ENCODE results near the gene RIPK4.

The RIPK4 gene

DNA sequence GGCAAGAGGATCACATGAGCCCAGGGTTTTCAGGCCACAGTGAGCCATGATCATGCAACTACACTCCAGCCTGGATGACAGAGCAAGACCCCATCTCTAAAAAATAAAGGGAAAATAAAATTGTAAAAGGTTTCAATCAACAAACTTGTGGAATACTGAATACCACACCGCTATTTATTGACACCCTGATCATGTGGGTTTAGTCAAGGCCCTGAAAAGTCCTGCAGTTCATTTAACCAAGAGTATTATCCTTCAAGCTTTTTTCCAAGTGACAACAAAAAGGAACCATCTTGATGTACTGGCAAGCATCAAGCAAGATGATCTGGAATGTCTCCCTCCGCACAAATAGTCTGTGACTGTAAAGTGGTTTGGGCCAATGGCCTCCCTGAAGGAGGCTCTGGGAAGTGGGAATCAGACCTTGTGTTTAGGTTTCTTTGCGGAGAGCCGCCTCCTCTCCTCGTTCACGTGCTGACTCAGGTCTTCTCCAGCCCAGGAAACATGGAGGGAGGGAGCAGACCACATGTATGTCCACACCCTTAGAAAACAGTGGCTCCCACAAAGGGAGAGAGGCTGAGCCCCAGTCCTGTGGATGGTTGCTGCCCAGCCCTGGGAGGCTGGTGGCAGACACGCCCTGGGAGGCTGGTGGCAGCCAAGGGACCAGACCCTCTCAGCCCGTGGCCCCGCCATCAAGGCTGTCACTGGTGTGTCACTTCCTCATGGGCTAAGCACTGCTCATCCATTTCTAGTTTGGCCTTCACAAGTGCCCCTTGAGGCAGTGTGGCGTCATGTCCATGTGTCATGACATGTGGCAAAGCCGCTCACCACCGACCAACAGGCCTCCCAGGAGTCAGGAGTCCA lies 56.7 kb downstream of the RIPK4 start:
- no peak for DNase-seq (ENCODE audit: low read depth)
- TF ChIP-seq, protein P1, sequence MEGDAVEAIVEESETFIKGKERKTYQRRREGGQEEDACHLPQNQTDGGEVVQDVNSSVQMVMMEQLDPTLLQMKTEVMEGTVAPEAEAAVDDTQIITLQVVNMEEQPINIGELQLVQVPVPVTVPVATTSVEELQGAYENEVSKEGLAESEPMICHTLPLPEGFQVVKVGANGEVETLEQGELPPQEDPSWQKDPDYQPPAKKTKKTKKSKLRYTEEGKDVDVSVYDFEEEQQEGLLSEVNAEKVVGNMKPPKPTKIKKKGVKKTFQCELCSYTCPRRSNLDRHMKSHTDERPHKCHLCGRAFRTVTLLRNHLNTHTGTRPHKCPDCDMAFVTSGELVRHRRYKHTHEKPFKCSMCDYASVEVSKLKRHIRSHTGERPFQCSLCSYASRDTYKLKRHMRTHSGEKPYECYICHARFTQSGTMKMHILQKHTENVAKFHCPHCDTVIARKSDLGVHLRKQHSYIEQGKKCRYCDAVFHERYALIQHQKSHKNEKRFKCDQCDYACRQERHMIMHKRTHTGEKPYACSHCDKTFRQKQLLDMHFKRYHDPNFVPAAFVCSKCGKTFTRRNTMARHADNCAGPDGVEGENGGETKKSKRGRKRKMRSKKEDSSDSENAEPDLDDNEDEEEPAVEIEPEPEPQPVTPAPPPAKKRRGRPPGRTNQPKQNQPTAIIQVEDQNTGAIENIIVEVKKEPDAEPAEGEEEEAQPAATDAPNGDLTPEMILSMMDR (IDR thresholded peaks at IDR 0.05; ENCODE audit: insufficient read depth, low read depth, low read length, missing control alignments): no peak
- H3K4me3 ChIP-seq (ENCODE audit: low read depth, low read length): no peak overlapping the region

DNA sequence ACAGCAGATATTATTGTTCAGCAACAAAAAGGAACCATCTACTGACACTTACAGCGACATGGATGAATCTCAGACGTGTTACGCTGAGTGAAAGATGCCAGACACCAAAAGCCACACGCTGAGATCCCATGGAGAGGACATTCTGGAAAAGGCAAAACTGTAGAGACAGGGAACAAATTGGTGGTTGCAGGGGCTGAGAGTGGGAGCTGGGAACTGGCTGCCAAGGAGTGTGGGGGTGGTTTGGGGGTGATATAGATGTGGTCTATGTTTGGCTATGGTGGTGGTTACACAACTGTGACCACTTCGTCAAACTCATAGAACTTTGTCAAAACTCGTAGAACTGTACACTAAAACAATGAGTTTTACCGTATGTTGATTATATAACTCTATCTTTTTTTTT lies 57.7 kb downstream of the RIPK4 start:
- DNase-seq (ENCODE audit: low read depth): no peak
- TF ChIP-seq, protein P1 (IDR thresholded peaks at IDR 0.05; ENCODE audit: insufficient read depth, low read depth, low read length, missing control alignments): no peak
- H3K4me3 ChIP-seq (ENCODE audit: low read depth, low read length): no peak overlapping the region

DNA sequence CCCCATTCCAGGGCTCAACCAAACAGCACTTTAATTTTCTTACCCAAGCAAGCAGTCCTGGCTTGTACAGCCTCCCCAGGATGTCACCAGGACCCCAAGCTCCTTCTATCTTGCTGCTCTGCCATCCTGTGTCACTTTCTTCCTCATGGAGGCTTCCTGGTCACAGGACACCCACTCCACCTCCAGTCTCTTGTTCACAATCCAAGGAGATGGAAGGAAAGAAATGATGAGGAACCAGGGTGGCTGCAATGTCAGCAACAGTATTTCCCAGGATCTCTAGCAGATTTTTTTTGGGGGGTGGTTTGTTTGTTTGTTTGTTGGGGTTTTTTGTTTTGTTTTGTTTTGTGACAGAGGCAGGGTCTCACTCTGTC lies 58.9 kb downstream of the RIPK4 start:
- TF ChIP-seq, protein P1 (IDR thresholded peaks at IDR 0.05; ENCODE audit: insufficient read depth, low read depth, low read length, missing control alignments): no peak
- DNase-seq (ENCODE audit: low read depth): no peak
- H3K4me3 ChIP-seq (ENCODE audit: low read depth, low read length): no peak overlapping the region

DNA sequence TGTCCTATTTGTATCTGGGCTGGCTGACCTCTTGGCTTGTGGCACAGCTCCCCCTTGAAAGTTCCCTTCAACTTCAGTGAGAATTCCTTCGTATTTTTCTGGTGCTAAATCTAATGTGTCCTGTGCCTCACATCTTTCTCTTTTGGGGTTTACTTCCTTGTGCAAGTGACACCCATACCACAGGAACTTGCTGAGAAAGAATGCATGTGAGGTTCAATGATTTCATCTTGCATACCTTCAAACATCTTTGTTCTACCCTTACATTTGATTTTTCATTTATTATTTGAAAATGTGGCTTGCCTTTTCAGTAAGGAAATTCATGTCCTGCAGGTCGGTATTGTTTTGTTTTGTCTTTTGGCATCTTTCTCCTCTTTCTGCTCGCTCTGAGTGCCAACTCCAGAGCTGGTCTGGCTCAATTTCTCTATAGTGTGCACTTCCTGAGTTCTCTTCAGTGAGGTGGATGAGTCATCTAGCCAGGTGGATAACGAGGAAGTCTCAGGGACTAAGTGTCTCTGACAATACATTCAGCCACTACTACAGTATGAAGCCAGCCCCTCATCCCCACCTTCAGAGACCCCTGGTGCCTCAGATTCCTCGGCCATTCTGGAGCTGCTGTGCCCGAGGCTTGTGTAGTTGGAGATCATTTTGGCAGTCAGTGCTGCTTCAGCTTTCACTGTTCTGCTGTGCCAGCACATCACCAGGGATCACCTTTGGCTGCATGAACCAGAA lies 59.5 kb downstream of the RIPK4 start:
- DNase-seq (ENCODE audit: low read depth): no peak
- no peak overlapping the region for H3K4me3 ChIP-seq (ENCODE audit: low read depth, low read length)
- TF ChIP-seq, protein P1 (IDR thresholded peaks at IDR 0.05; ENCODE audit: insufficient read depth, low read depth, low read length, missing control alignments): no peak

DNA sequence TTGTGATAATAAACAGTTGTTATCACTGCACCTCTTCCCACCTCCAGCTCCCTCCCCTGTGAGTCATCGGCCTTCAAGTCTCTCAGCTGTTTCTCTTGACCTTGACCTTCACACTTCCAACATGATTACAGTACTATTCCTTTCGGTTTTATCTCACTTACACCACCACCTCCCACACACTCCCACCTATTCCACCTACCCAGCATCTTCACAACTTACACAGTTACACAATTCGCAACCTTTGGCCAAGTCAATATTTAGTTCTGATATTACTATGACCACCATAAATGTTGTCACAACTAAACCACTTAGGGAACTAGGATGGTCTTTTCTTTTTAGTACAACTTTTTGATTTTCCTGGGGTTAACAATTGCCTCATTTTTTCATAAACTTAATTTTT lies 60.2 kb downstream of the RIPK4 start:
- no peak overlapping the region for H3K4me3 ChIP-seq (ENCODE audit: low read depth, low read length)
- TF ChIP-seq, protein P1 (IDR thresholded peaks at IDR 0.05; ENCODE audit: insufficient read depth, low read depth, low read length, missing control alignments): no peak
- peak; percentile 16 for DNase-seq (ENCODE audit: low read depth)

DNA sequence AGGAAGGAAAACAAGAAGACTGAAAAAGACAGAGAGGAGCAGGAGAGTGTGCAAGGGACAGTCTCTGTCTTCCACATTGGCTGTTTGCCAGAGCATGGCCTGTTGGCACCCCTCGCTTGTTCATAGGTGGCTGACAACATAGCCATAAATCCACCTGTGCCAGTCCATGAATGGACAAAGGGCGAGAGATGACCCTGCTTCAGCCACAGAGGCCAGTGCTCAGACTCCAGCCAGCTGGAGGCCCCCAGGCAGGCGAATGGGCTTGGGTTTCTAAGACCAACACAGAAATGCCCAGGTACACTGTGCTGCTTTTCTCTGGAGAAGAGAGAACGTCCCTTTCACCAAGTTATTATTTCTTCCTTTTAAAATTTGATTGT lies 60.6 kb downstream of the RIPK4 start:
- TF ChIP-seq, protein P1 (IDR thresholded peaks at IDR 0.05; ENCODE audit: insufficient read depth, low read depth, low read length, missing control alignments): no peak
- no peak overlapping the region for H3K4me3 ChIP-seq (ENCODE audit: low read depth, low read length)
- DNase-seq (ENCODE audit: low read depth): no peak

Data from GM12865 (cell line).